ENCODE measurements around the gene RPS23. TPM values are rescaled to one million over a fixed set of nuclear protein-coding genes. Genes with fewer than 3 reads are reported as not detected.

The RPS23 gene
- total and polyA plus RNA-seq, 8 donors = 947 to 4,706 (median 2,309) TPM

DNA sequence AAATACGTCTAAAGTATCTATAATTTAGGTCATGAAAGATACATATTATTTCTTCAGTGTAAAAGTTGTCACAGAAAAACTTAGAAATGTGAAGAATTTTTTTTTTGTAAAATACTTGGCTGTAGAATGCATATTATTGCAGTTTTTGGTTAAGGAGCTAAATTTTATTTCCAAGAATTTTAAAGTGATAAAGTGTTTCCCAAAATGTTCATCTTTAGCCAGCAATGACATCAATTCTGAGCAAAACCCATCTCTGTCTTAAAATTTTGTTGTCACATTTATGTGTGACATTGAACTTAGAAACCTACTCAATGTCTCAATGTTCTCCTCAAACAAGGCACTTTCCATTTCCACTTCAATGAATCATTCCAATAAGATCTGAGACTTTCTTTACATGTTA is 47.8 kb upstream of the RPS23 start:
- 64 to 89% (median 78%) methylated on average over 1 of the region's 1 CpG for WGBS, 5 donors
- Histone ChIP-seq H3K4me1 (no peaks in the 10 kb centered on the region), H3K36me3 (no peaks in the 10 kb centered on the region), H3K4me3 (no peak overlapping the region), H3K9me3 (peaks cover 0 to 5% (median 0%) of the 10 kb centered on the region in 4 donors), H3K27ac (no peak overlapping the region), H3K27me3 (no peaks in the 10 kb centered on the region)
- TF ChIP-seq CTCF (IDR thresholded peaks at IDR 0.05) (no peak), POLR2AphosphoS5 (IDR thresholded peaks at IDR 0.05) (no peak), POLR2A (IDR thresholded peaks at IDR 0.05) (no peak), EP300 (IDR thresholded peaks at IDR 0.05) (no peak)
- intact Hi-C loops (cut with DNase I; ENCODE audit: low total_unique reads) = no loop called here
- DNase-seq = no peak

DNA sequence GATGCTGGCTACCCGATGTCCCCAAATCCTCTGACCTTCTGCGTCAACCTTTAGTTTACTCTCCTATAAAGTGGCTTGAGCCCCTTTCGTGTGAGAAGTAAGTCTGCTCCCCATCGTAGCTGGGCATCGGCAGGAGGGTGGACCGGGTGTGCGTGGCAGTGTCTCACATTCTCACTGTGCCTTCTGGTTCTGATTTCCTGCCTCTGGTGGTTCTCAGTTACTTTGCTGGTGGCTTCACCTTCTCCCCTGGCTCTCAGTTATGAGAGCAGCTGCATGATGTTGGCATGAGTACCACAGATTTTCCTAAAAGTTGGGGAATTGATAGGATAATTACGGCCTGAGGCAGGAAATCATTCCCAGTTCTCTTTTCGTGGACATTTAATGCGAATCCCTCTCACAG is 47.0 kb upstream of the RPS23 start:
- WGBS, 5 donors = 90 to 96% (median 94%) methylated on average over 10 of the region's 10 CpGs
- Histone ChIP-seq H3K4me3 (no peak overlapping the region), H3K27ac (no peak overlapping the region), H3K36me3 (no peaks in the 10 kb centered on the region), H3K9me3 (peaks cover 0 to 5% (median 0%) of the 10 kb centered on the region in 4 donors), H3K4me1 (no peaks in the 10 kb centered on the region), H3K27me3 (no peaks in the 10 kb centered on the region)
- no peak for TF ChIP-seq CTCF (IDR thresholded peaks at IDR 0.05)
- TF ChIP-seq POLR2AphosphoS5 (IDR thresholded peaks at IDR 0.05) = no peak
- no peak for TF ChIP-seq POLR2A (IDR thresholded peaks at IDR 0.05)
- no peak for TF ChIP-seq EP300 (IDR thresholded peaks at IDR 0.05)
- no peak for DNase-seq
- intact Hi-C loops (cut with DNase I; ENCODE audit: low total_unique reads) = no loop called here

- Histone ChIP-seq H3K36me3 (no peaks in the 10 kb centered on the region), H3K4me3 (no peak overlapping the region), H3K4me1 (no peaks in the 10 kb centered on the region), H3K27ac (no peak overlapping the region), H3K27me3 (no peaks in the 10 kb centered on the region), H3K9me3 (no peaks in the 10 kb centered on the region)
- intact Hi-C loops (cut with DNase I; ENCODE audit: low total_unique reads) = no loop called here
- TF ChIP-seq EP300 (IDR thresholded peaks at IDR 0.05) = no peak
- TF ChIP-seq CTCF (IDR thresholded peaks at IDR 0.05) = no peak
- no peak for TF ChIP-seq POLR2AphosphoS5 (IDR thresholded peaks at IDR 0.05)
- TF ChIP-seq POLR2A (IDR thresholded peaks at IDR 0.05) = no peak
- 72 to 91% (median 86%) methylated on average over 2 of the region's 2 CpGs for WGBS, 5 donors
- DNase-seq = no peak
These were observed 42.8 kb upstream of the RPS23 start for GRCh38 chr5:82320966-82321365.

DNA sequence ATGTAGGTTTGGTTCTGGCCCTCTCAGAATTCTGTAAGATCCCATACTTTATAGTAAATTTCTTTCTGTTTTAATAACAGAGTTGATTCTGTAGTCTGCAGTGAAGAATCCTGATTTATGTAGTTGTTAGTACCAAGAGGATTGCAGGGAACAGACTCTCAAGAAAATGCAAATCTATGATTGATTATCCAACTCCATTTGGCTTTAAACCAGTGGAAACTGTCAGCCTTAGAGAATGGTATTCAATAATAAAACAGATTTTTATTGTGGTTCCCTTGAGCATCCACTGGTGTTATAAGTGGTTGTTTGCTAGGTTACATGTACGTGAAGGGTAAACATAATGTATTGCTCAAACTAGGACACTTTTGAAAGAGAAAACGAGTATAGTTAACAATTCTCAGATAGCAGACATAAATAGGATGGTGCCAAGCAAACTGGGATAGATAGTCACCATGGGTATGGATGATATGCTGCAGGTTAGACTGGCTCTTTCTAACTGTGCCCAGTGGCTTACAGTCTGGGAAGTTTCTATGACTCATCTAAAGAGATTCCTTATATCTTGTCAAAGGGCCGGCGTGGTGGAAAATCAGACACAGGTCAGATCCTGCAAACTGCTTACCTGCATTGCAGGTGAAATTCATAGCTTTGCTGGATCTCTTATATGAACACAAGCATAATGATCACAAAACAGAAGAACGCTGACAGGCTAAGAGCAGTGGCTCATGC is 41.7 kb upstream of the RPS23 start:
- WGBS, 5 donors = 74 to 82% (median 79%) methylated on average over 5 of the region's 5 CpGs
- peak in 1 of 2 donors; percentile 19 for DNase-seq
- H3K27ac ChIP-seq = no peak overlapping the region
- H3K4me3 ChIP-seq = no peak overlapping the region
- H3K9me3 ChIP-seq = no peaks in the 10 kb centered on the region
- H3K36me3 ChIP-seq = no peaks in the 10 kb centered on the region
- intact Hi-C loops (cut with DNase I; ENCODE audit: low total_unique reads) = no loop called here
- no peaks in the 10 kb centered on the region for H3K27me3 ChIP-seq
- H3K4me1 ChIP-seq = no peaks in the 10 kb centered on the region
- no peak for TF ChIP-seq POLR2AphosphoS5 (IDR thresholded peaks at IDR 0.05)
- TF ChIP-seq CTCF (IDR thresholded peaks at IDR 0.05) = no peak
- TF ChIP-seq POLR2A (IDR thresholded peaks at IDR 0.05) = no peak
- no peak for TF ChIP-seq EP300 (IDR thresholded peaks at IDR 0.05)
